LNCaP clone FGC (cell line): ENCODE measurements around the gene RXRA.

ENCODE experiments used
- DNase-seq: peaks from one replicate; pipeline ENCODE4 v3.0.0-alpha.2; 2011; ENCODE audit warnings: low read depth
- H3K4me3 ChIP-seq: 2 replicates; pipeline ENCODE4 v1.5.1; 2011; ENCODE audit warnings: mild to moderate bottlenecking, low read depth, low read length, control low read depth
- TF ChIP-seq, protein P1 (sequence below): IDR thresholded peaks from 2 replicates; pipeline ENCODE4 v1.5.1; 2012; ENCODE audit warnings: mild to moderate bottlenecking; ENCODE audit not compliant: control insufficient read depth, insufficient read depth; ENCODE audit errors: extremely low read depth

Gene RXRA

GRCh38 chr9:134355158-134355557 is 28.9 kb downstream of the RXRA start:
- DNase-seq, result no peak
- TF ChIP-seq, protein P1, sequence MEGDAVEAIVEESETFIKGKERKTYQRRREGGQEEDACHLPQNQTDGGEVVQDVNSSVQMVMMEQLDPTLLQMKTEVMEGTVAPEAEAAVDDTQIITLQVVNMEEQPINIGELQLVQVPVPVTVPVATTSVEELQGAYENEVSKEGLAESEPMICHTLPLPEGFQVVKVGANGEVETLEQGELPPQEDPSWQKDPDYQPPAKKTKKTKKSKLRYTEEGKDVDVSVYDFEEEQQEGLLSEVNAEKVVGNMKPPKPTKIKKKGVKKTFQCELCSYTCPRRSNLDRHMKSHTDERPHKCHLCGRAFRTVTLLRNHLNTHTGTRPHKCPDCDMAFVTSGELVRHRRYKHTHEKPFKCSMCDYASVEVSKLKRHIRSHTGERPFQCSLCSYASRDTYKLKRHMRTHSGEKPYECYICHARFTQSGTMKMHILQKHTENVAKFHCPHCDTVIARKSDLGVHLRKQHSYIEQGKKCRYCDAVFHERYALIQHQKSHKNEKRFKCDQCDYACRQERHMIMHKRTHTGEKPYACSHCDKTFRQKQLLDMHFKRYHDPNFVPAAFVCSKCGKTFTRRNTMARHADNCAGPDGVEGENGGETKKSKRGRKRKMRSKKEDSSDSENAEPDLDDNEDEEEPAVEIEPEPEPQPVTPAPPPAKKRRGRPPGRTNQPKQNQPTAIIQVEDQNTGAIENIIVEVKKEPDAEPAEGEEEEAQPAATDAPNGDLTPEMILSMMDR, result no peak

DNA sequence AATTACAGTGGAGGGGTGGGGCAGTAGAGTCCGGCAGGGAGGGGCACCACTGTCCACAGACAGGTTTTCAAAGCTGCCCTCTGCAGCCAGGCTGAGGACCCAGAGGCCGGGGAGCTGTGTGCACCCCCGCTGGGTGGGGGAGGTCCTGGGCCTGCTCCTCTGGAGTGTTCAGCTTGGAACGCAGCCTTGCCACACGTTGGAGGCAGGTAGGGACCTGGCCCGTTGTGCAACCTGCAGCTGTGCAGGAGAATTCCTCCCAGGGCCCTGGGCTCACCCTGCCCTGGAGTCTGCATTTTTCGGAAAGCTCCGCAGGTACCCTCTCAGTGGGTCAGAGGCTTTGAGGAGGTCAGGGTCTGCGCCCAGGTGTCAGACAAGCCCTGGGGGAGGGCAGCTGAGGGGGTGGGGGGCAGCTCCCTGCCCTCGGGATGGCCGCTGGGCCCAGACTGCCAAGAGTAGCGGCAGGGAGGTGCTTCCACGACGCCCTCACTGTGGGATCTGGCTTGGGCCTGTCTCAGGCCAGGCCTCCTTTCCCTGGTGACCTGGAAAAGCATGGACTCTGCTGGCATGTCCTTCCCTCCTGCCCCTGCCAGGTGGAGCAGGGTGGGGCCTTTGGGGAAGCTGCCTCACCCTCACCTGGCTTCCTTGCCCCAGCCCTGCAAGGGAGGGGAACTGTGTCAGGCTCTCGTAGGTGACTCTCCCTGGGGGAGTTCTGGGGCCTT is 29.5 kb downstream of the RXRA start:
- DNase-seq, result no peak
- TF ChIP-seq, protein P1, result no peak

More at GRCh38 chr9:134355158-134355557, 28.9 kb downstream of the RXRA start:
- peak overlapping the region; percentile 2; the same call in 1 of the 2 replicates for H3K4me3 ChIP-seq

DNA sequence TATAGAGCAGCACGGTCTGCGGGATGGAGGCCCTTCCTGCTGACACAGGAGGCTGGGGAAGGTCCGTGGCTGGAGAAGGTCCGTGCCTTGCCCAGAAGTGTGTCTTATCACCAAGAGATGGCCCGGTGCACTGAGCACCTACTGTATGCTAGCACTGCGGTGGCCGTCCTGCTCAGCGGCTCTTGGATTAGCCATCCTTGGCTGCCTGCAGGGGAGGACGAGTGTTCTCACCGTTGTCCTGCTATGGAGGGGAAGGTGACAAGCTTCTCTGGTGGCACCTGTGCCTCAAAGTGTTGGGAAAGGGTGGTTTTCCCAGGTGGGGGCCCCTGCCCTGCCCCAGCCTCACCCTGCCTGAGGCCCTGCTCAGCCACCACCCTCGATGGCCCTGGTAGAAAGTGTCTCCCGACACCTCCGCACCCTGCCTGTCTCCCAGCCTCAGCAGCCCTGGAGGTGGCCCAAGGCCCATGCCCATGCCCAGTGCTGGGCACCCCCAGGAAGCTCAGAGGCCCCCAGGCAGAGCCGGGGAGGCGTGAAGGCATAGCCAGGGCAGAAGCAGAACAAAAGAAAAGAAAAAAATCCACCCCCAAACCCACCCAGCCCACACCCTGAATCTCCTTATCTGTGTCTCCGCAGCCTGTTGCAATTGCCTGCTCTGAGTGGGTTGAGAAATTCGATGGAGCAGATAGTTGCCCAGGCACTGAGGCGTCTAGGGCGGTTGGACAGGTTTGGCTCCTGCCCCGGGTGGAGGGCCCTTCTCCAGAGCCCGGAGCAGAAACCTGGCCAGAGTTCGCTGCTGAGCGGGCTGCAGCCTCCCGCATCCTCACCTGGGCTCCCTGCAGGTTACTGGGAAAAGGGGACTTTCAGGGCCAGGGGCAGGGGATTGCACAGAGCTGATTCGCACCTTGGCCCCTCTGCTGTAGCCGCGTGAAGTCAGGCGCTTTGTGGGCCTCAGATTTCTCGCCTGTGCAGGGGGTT is 30.5 kb downstream of the RXRA start:
- TF ChIP-seq, protein P1, result no peak
- peak overlapping the region; percentile 39 for H3K4me3 ChIP-seq
- DNase-seq, result peak; percentile 84

More for the DNA sequence above, 29.5 kb downstream of the RXRA start:
- peak overlapping the region; percentile 39 for H3K4me3 ChIP-seq

DNA sequence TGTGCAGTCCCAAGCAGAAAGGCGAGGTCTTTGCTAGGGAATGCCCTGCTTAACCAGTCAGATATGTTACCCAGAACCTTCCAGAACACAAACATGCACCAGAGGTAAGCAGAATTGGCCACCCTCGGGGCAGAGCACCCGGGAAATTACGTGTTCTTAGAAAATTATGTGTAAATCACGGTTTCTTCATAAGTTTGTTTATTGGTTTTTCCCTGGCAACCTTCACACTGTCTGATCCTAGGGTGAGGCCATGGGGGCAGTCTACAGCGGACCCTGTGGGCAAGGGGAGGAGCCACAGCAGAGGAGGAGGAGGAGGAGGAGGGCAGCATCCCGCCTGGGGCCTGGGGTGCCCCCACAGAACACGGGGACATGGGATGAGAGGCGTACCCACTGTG is 31.4 kb downstream of the RXRA start:
- peak overlapping the region; percentile 39 for H3K4me3 ChIP-seq

DNA sequence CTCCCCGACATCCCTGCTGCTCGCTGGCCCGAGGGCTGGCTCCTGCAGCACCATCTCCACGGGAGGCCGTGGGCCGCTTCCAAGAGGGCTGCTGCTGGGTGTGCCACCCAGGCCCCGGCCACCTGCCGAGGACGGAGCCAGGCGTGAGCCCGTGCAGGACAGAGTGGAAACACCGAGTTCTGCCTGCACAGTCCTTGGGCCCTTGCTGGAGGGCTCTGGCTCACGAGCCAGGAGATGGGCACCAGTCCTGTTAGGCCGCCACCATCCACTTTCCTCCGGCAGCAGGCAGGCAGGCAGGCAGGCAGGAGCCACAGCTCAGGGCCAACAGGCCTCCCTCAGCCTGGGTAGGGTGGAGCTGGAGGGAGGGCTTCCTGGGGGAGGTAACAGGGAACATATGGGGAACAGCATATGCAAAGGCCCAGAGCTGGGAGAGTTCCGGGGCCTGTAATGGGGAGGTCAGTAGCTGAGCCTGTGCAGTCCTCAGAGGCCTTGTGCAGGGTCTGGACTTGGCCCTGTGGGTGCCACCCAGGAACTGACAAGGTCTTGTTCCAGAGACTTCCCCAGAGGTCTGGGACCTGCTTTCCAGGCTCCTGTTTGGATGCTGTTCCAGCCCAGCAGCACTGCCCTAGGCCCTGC is 31.9 kb downstream of the RXRA start:
- DNase-seq, result no peak
- TF ChIP-seq, protein P1, result no peak
- H3K4me3 ChIP-seq, result no peak overlapping the region; the same call in 1 of the 2 replicates

More for the DNA sequence above, 31.4 kb downstream of the RXRA start:
- TF ChIP-seq, protein P1, result no peak
- DNase-seq, result no peak

- H3K4me3 ChIP-seq, result no peak overlapping the region
- DNase-seq, result no peak
- TF ChIP-seq, protein P1, result no peak
Measured at GRCh38 chr9:134358662-134359319, 32.5 kb downstream of the RXRA start.
